Esophagus squamous epithelium (tissue), 5 donors: Measurements from ENCODE around the gene FYN. TPM values are rescaled to one million over a fixed set of nuclear protein-coding genes. Genes with fewer than 3 reads are reported as not detected.

ENCODE experiments used
- DNase-seq: peaks from one replicate; lab custom pipeline; 2025; lab: John Stamatoyannopoulos, UW
- H3K27ac ChIP-seq, 4 donors: fragments of 200-600 bp; sonication (generic); one replicate each; pipeline ENCODE4 v1.5.1; 2016 to 2019; ENCODE audit warnings: mild to moderate bottlenecking in 1 of 4
- H3K27me3 ChIP-seq, 4 donors: fragments of 200-600 bp; sonication (generic); 1 replicate in 3 of 4; 2 replicates in 1 of 4; pipeline versions ENCODE4 v1.5.1 to v1.6.0; 2017 to 2021; ENCODE audit warnings: antibody characterized with exemption in 1 of 4
- H3K36me3 ChIP-seq, 3 donors: fragments of 200-600 bp; sonication (generic); one replicate each; pipeline ENCODE4 v1.5.1; 2016 to 2019
- H3K4me1 ChIP-seq, 3 donors: fragments of 200-600 bp; sonication (generic); one replicate each; pipeline ENCODE4 v1.5.1; 2017 to 2019
- H3K4me3 ChIP-seq, 4 donors: fragments of 200-600 bp; sonication (generic); 1 replicate in 3 of 4; 2 replicates in 1 of 4; pipeline ENCODE4 v1.5.1; 2016 to 2019; ENCODE audit warnings: mild to moderate bottlenecking in 2 of 4, moderate library complexity in 1 of 4
- H3K9me3 ChIP-seq, 3 donors: fragments of 200-600 bp; sonication (generic); one replicate each; pipeline ENCODE4 v1.5.1; 2016 to 2019
- CTCF ChIP-seq, 6 experiments: fragments of 450-650 bp in 4 of 6; fragments of 200-600 bp in 2 of 6; sonication (generic) in 2 of 6; IDR thresholded peaks; one replicate each; pipeline ENCODE4 v1.5.1; 2016 to 2019; ENCODE audit warnings: antibody characterized with exemption in 6 of 6, mild to moderate bottlenecking in 4 of 6, moderate library complexity in 4 of 6
- POLR2A ChIP-seq, 4 donors: fragments of 450-650 bp; IDR thresholded peaks; one replicate each; pipeline ENCODE4 v1.6.1; 2017; ENCODE audit warnings: antibody characterized with exemption in 4 of 4, mild to moderate bottlenecking in 4 of 4, moderate library complexity in 3 of 4
- WGBS, 2 donors: methylation state at CpG; one replicate each; pipeline ENCODE4 v1.1.5; 2018; 5-methylcytosine and 5-hydroxymethylcytosine counted together
- intact Hi-C: fragments of 100-400 bp; cut with DNase I; formaldehyde crosslinking; loops from one replicate; pipeline ENCODE4 v1.15.0; 2022
- total RNA-seq, 4 donors: library from RNA; depleted of rRNA; stranded (reverse); fragments of >200 nt; gene quantifications; one replicate each; pipeline ENCODE4 v1.1.0, GENCODE V29; 2016
- donor health status: DM: yes; HTN: yes; CAD: no.

Gene FYN
- total RNA-seq, 4 donors from 2014 or later: 11.8 to 54.6 (median 21.4) TPM

- TF ChIP-seq POLR2A (IDR thresholded peaks at IDR 0.05) (no peak), CTCF (IDR thresholded peaks at IDR 0.05) (no peak)
- H3K36me3 ChIP-seq: no peaks in the 10 kb centered on the region
- no peaks in the 10 kb centered on the region for H3K9me3 ChIP-seq
- no peak for DNase-seq
- no peaks in the 10 kb centered on the region for H3K27me3 ChIP-seq
- intact Hi-C loops: no loop called here
- H3K4me3 ChIP-seq: no peak overlapping the region
- no peak overlapping the region for H3K27ac ChIP-seq
- peaks cover 0 to 33% (median 0%) of the 10 kb centered on the region in 3 donors for H3K4me1 ChIP-seq
Observed at GRCh38 chr6:111771094-111771432, 102.2 kb downstream of the FYN start.

- Histone ChIP-seq H3K4me3 (no peak overlapping the region), H3K27me3 (no peaks in the 10 kb centered on the region), H3K4me1 (peaks cover 0 to 29% (median 0%) of the 10 kb centered on the region in 3 donors), H3K9me3 (no peaks in the 10 kb centered on the region), H3K36me3 (no peaks in the 10 kb centered on the region), H3K27ac (no peak overlapping the region)
- no peak for DNase-seq
- TF ChIP-seq POLR2A (IDR thresholded peaks at IDR 0.05) (no peak), CTCF (IDR thresholded peaks at IDR 0.05) (no peak)
- intact Hi-C loops: no loop called here
- WGBS, 2 donors: 94 to 95% methylated on average over 2 to 6 of the region's 6 CpGs
Observed at GRCh38 chr6:111770263-111771093, 102.8 kb downstream of the FYN start.

GRCh38 chr6:111769365-111770152, 103.7 kb downstream of the FYN start:
- peaks cover 0 to 29% (median 3%) of the 10 kb centered on the region in 3 donors for H3K4me1 ChIP-seq
- H3K27me3 ChIP-seq: no peaks in the 10 kb centered on the region
- no peaks in the 10 kb centered on the region for H3K9me3 ChIP-seq
- no peak for DNase-seq
- no peak overlapping the region for H3K4me3 ChIP-seq
- WGBS, 2 donors: 31 to 47% methylated on average over 1 of the region's 1 CpG
- TF ChIP-seq POLR2A (IDR thresholded peaks at IDR 0.05) (no peak), CTCF (IDR thresholded peaks at IDR 0.05) (no peak)
- no peak overlapping the region for H3K27ac ChIP-seq
- intact Hi-C loops: no loop called here
- H3K36me3 ChIP-seq: no peaks in the 10 kb centered on the region

GRCh38 chr6:111768431-111768770, 104.9 kb downstream of the FYN start:
- Histone ChIP-seq H3K27ac (no peak overlapping the region), H3K4me1 (peaks cover 0 to 28% (median 5%) of the 10 kb centered on the region in 3 donors), H3K27me3 (no peaks in the 10 kb centered on the region), H3K36me3 (no peaks in the 10 kb centered on the region), H3K4me3 (no peak overlapping the region), H3K9me3 (no peaks in the 10 kb centered on the region)
- WGBS, 2 donors: 87 to 97% methylated on average over 2 of the region's 2 CpGs
- DNase-seq: no peak
- TF ChIP-seq POLR2A (IDR thresholded peaks at IDR 0.05) (no peak), CTCF (IDR thresholded peaks at IDR 0.05) (no peak)
- intact Hi-C loops: no loop called here
